ENCODE measurements around the gene IFNA13. TPM values are rescaled to one million over a fixed set of nuclear protein-coding genes. Genes with fewer than 3 reads are reported as not detected.
"Not testable (repeated sequence)": the region's sequence is repeated elsewhere in the genome, so short reads cannot be mapped to it uniquely, and the experiment has no call there.

Gene IFNA13
- not detected for total RNA-seq

DNA sequence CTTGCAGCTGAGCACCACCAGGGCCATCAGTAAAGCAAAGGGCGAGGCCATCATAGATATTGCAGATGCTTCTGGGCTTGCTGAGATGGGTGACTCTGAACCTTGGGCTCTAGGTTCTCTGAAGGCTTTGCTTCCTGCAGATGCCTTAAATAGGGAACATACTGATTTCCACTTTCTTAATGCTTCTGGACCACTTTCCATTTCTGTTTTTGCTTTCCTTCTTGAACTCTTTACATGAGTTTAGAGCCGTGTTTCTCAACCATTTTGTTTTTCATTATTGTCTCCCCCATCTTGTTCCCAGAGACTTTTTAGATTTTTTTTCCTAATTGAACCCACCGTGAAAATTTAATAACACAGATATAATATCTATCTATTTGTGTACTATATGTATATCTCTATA is at the start of gene IFNA13:
TSS of gene IFNA13 (minus strand) at position 101 of the 400 bp plus-strand sequence. CDS start at position 54, 47 bp downstream.
- DNase-seq (ENCODE audit: low spot score), result no peak

DNA sequence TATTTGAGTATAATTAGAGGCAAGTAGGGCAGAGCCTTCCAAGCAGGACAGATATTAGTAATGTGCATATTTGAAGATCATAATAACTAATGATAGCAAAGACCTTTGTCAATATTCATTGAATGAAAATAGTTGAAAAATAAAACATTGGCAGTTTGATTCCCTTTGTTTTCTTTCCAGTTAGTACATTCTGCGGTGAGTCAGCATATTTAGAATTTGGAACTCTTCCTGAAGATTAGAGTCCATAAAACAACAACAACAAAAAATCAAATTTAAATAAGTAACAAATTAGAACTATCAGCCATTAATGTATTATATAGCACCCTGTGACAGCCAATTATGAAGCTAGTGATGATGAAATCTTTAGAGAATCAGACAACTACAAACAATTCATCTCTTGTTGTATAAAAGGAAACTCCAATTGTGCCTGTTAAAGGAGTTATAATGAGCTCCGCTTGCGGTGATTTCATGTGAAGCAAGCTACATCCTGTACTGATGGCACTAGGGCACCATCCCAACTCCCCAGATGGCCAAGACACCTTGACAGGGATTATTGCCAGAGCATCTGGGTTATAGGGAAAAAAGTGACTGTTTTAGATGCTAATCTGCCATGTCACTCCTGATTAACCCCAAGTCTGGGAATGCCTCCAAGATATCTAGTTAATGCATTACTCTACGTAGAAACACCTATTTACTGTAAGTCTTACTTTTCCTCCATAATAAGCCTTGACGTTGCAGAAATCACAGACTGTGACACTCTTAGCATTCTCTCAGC is 47.8 kb upstream of the IFNA13 start:
- DNase-seq (ENCODE audit: low spot score), result peak; percentile 33

DNA sequence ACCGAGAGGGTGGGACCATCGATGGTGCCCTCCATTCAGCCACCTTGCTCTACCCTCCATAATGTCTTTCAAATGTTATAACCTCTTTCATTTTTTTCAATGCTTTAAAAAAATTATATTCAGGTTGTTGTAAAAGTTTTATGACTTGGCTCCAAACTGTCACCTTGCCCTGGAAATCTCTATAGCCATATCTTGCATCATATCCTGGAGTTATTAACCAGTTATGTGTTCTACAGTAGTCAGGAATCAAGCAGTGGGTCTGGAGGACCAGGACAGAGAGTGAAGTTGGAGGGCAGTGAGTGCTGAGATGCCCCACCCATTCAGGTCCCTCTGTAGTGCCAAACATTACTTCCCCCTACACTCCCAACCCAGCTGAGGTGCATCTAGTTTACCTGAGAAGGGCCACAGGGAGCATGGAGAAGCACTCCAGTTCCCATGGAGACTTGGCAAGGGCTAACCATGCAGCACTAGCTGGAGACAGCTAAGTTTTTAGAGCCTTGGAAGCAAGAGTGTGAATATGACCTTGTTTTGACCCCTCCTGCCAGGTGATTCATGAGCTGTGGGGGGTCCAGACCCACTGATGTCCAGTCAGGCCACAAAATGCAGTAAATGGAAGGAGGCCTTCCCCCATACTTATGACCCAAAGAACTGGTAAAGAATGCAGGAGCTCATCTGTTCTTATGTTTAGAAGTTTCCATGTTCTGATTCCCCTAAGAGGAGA is 46.5 kb upstream of the IFNA13 start:
- DNase-seq (ENCODE audit: low spot score), result no peak

DNA sequence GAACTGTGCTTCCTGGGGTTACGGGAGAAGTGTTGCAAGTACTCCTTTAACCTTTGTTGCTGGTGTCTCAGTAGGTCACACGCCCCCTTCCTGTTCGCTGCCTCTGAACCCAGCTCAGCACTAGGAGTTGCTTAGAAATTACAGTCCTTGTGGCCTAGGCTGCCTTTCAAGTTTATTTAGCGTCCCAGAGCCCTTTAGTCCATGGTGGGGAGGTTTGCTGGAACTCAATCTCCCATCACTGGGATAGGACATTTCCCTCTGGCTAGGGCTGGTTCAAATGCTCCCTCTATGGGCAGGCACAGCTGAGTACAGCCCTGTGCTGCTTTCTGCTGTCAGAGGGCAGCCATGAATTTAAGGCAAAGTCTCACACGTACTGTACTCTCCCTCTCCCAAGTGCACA is 45.8 kb upstream of the IFNA13 start:
- no peak for DNase-seq (ENCODE audit: low spot score)

DNA sequence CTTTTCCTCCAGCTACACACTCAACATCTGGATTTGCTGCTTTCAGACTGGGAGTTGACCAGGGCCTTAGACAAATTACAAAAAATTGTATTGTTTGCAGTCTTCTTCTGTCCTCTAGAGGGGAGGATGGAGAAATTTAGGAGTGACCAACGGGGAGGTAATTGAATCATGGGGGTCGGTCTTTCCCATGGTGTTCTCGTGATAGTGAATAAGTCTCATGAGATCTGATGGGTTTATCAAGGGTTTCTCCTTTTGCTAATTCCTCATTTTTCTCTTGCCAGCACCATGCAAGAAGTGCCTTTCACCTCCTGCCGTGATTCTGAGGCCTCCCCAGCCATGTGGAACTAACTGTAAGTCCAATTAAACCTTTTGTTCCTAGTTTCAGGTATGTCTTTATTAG is 45.3 kb upstream of the IFNA13 start:
- no peak for DNase-seq (ENCODE audit: low spot score)

DNA sequence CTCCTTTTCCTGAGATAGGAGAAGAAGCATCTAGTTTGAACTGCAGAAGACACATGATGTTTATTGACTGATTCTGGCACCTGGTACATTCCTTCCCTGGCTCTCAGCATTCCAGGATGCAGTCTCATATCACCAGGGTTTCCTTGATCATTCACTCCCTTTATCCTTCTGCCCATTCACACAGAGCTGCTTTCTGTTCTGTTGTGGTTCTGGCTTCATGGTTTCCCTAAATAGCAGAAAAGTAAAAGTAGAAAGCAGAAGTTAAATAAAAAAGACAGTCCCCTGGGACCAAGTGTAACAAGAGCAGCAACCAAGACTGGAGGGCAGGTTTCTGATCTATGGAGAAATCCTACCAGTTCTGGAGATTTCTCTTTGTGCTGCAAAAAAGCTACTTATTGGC is 44.2 kb upstream of the IFNA13 start:
- DNase-seq (ENCODE audit: low spot score), result no peak

DNA sequence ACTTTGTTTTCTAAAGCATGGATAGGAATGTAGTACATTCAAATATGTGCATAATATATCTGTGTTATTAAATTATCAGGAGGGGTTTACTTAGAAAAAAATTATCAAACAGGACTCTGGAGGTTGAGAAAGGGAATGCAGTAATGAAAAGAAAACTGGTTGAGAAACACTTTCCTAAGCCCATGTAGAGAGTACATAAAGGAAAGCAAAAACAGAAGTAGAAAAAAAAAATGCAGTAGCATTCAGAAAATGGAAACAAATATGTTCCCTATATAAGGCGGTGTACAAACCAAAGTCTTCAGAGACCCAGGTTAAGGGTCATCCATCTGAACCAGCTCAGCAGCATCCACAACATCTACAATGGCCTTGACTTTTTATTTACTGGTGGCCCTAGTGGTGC is 41.0 kb upstream of the IFNA13 start, which contains the start of gene IFNA8:
TSS of gene IFNA8 (plus strand) at position 301 of the 400 bp plus-strand sequence. CDS start at position 361, 60 bp downstream.
- no peak for DNase-seq (ENCODE audit: low spot score)

DNA sequence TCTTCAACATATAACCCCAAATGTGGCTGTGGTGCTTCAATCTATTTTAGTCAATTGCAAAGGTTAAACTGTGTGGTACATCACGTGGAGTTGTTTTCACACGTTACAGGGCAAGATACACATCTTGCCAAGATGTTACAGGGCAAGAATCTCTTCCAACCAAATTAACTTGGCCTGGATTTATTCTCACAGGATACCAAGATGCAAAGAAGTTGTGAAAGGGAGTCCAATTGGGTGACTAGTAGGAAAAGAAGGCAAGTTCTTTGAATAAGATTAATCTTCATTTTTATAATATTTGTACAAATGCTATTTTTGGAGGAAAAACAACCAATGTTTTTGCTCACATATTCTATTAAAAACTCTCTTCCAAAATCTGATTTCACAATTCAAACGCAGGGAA is 36.3 kb upstream of the IFNA13 start:
- DNase-seq (ENCODE audit: low spot score), result no peak

DNA sequence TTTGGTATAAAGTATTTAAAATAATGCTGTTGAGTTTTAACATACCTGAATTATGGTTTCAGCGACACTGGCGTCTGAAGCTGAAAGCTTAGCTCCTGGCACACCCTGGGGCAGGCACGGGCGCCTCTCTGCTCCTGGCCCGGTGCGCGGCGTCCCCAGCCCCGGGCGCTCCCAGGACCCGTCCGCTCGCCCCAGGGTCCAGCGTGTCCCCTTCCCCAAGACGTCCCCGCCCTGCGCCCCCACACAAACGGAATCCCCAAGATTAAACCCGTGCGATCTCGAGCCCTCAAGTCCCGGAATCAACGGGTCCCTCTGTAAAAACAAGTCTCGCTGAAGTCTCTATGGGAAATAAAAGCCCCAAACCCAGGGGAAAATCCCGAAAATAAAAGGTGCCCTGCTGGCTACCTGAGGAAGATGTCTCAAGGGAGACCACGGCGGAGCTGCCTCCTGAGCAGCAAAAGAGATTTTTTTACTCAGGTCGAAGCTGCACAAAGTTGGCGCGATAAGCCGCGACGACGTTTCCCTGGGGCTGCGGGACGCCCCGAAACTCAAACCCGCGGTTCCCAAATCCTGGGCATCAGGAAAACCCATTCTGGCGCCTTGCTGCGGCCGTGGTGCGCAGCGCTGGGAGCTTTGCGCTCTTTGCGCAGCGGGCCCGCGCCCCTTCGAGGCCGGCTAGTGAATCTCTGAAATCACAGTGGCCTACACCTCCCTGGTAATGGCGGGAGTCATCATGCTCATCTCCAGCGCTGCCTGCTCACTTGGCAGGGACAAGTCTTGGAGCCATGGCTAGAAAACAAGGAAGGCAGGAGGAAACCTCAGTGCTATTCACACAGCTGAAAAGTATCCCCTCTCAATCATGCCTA is 34.8 kb upstream of the IFNA13 start:
- no peak for DNase-seq (ENCODE audit: low spot score)

DNA sequence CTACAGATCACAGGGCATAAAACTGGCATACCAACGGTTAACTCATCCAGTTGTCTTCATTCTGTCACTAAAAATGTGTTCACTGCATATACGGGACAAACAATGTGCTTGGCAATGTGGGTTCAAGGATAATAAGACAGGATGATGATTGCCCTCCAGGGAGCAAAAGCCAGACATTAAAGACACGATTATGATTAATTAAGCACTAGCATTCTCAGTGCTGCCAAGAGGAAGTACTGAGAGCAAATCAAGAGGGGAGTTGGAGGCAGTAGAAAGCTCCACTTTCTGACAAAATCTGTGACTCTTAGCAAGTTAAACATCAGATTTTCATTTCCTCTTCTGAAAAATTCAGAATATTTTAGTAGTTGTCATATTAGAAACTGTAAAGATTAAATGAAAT is 32.1 kb upstream of the IFNA13 start:
- no peak for DNase-seq (ENCODE audit: low spot score)

DNA sequence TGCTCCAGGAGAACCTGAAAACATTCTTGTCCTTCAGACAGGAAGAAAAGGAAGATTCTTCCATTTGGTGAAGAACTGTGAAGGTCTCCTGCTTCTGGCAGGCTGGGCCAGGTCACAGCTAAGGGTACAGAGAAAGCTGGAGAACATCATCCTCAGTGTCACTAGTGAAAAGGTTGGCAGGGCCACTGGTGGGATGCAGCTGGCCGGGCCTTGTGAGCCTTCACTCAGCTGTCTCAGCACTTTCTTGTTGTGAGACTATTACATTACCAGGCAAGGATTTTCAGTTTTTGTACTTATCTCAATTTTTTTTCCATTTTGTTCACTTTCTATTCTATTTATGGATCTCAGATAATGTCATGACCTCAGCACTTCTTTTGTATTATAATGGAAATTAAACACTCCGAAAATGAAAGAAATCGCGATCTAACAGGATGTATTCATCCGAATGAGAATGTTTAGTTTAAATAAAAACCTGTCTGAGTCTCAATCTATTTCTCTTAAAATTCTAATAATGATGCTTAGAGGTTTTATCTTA is 31.2 kb upstream of the IFNA13 start:
- DNase-seq (ENCODE audit: low spot score), result no peak

DNA sequence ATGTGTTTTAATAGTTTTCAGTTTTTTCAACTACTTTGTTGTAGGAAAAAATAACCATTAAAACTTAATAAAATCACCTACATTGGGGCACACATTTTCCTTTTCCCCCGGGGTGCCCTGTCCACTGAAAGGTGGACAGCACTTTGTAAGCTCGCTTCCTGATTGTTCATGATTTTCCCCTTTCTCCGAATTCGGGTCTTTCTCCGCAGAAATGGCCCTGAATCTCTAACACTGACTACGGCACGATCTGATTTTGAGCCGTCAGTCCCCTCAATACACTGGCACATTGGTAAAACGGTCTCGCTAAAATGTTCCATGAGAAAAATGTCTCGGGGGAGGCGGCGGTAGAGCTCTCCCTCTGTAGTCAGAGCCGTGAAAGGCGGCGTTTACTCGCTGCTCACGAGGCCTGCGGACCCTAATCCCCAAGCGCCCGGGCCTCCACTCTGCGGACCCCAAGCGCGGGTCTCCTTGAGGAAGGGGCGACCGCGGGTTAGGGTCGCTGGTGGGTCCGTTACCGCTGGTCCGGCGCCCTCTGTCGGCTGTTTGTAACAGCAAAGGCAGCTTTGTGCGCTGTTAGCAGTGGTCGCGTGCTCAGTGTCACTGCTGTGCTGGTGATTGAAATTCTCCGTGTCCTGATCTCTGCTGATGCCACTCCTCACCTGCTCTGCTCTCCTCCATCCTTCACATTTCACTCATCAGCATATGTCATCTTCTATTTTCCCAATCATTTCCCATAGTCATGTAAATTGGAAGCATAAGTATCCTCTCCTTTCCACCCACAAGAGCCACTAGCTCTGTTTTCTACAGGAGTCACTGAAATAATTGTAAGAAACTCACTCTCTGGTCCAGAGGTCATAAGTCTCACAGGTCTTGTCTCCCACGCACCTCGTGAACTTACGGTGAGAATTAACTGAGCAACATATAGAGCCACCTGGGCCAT is 28.2 kb upstream of the IFNA13 start:
- peak; percentile 29 for DNase-seq (ENCODE audit: low spot score)

DNA sequence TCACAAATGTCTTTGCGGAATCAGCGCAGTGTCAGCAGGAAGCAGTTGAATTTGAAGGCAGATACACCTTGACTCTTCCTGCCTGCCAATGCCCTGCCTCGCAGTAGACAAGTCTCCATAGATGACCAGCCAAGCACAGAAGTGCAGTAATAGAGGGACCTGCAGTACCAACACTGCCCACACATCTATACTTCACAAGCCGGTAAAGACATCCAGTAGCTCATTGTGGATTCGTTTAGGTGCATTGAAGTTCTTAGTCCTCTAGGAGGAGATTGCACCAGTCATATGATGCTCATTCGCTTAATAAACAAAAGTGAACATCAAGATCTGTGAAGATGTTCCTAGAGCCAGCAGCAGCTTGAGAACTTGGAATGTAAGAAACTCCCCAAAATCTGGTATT is 24.4 kb upstream of the IFNA13 start:
- no peak for DNase-seq (ENCODE audit: low spot score)

DNA sequence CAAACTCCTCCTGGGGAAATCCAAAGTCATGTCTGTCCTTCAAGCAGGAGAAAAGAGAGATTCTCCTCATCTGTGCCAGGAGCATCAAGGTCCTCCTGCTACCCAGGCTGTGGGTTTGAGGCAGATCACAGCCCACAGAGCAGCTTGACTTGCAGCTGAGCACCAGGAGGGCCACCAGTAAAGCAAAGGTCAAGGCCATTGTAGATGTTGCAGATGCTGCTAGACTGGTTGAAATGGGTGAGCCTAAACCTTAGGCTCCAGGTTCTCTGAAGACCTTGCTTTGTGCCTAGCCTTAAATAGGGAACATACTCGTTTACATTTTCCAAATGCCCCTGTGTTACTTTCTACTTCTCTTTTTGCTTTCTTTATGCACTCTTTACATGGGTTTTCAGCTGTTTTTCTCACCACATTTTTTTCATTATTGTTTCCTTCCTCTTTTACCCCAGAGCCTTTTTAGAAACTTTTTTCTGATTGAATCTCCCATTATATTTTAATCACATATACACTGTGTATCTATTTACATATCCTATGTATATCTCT is 17.3 kb upstream of the IFNA13 start, which contains the start of gene IFNA2:
TSS of gene IFNA2 (minus strand) at position 268 of the 540 bp plus-strand sequence. CDS start at position 199, 69 bp downstream.
- no peak for DNase-seq (ENCODE audit: low spot score)

DNA sequence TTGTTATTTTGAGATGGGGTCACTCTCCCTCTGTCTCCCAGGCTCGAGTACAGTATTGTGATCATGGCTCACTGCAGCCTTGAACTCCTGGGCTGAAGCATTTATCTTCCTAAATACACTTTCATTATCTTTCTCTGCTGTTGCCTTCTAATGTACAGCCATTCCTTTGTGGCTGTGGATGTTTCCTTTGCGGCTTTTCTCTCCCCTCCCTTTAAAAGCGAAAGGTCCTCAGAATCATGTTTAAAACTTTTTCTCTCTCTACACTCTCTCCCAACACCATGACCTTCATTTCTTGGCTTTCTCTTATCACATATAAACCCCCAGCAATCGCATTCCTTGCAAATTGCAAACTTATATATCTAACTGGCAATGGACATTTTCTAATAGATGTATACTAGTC is 15.8 kb upstream of the IFNA13 start:
- no peak for DNase-seq (ENCODE audit: low spot score)

DNA sequence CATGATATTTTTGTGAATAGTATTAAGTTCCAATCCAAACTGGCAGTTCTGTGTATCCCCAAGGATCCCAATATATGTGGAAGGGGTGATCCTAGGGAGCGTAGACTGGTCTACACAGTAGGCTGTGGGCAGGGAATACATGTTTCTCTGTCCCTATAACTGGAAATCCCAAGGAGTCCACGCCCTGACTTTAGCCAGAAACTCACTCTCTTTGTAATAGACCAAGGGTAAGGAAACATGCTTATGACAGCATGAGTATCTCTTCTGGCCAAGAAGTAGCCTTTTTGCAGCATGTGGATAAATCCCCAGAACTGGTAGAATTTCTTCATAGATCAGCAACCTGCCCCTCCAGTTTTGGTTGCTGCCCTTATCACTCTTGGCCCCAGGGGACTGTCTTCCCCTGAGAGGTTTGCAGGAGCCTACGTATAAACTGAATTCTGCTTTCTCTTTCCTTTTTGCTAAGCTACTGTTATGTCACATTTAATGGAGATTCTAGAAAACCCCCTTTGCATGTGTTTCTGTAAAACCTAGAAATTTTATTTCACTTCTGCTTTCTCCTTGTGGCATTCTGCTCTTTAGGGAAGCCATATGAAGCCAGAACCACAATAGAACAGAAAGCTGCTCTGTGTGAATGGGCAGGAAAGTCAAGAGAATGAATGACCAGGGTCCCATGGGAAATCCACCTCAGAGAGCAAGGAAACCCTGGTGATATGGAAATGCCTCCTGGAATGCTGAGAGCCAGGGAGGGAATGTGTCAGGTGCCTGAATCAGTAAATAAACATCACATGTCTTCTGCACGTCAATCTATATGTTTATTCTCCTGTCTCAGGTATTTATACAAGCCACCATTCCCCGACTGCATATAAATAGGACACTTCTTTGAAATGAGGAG is 13.8 kb upstream of the IFNA13 start:
- no peak for DNase-seq (ENCODE audit: low spot score)

DNA sequence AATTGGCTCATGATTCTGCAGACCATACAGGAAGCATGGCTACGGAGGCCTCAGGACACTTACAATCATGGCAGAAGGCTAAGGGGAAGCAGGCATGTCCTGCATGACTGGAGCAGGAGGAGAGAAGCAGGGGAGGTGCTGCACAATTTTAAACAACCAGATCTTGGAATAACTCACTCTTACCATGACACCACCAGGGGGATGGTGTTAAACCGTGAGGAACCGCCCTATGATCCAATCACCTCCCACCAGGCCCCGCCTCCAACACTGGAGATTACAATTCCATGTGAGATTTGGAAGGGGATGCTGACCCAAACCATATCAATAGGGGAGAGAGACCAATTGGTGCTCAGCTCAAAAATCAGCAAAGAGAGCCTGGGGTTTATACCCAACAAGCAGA is 3.6 kb upstream of the IFNA13 start:
- DNase-seq (ENCODE audit: low spot score), result not testable (repeated sequence)

DNA sequence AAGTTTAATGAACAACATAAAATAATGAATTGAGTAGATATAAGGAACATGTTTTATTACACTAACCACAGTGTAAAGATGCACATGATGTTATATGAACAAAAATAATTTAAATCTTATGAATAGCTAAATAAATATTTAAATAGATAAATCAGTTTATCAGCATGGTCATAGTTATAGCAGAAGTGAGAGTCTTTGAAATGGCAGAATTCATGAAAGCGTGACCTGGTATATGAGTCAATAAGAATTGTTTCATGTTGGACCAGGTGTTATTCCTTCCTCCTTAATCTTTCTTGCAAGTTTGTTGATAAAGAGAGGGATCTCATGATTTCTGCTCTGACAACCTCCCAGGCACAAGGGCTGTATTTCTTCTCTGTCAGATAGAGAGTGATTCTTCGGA is 688 bp downstream of the IFNA13 start:
- DNase-seq (ENCODE audit: low spot score), result not testable (repeated sequence)

DNA sequence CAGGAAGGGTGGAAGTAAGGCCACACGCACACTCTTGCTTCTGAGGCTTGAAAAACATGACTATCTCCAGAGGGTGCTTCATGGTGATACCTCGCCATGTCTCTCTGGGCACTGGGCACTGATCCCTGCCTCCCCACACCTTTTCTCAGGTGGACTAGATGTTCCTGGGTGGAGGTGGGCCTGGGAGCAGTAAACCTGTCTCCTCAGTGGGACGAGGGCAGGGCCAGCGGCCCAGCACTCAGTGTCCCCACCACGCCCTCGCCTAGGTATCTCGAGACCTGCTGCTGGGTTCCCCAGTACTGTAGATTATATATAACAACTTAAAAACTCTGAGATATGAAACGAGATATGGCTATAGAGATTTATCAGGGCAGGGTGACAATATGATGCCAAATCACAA is 5.6 kb downstream of the IFNA13 start:
- DNase-seq (ENCODE audit: low spot score), result no peak
